ENCODE measurements around the gene ATG7.

GRCh38 chr3:11424277-11424676, 152.1 kb downstream of the ATG7 start:
- TF ChIP-seq CTCF (IDR thresholded peaks at IDR 0.05), result no peak
- no peak for TF ChIP-seq POLR2A (IDR thresholded peaks at IDR 0.05; ENCODE audit: low read depth)
